SK-N-SH (cell line): Measurements from ENCODE around the gene SAE1. TPM values are rescaled to one million over a fixed set of nuclear protein-coding genes. Genes with fewer than 3 reads are reported as not detected.
A peak's percentile ranks its signal among the peaks of the same experiment; 100 is the strongest.

Experiments
- CHD2 ChIP-seq: fragments of 150-350 bp; IDR thresholded peaks from 2 replicates; pipeline ENCODE4 v1.6.1; 2018; ENCODE audit warnings: low read length; ENCODE audit not compliant: partially characterized antibody
- ELF1 ChIP-seq: IDR thresholded peaks from 2 replicates; pipeline ENCODE4 v1.4.0; 2012
- EZH2phosphoT487 ChIP-seq: fragments of 200-600 bp; sonication (generic); IDR thresholded peaks from 2 replicates; pipeline ENCODE4 v1.6.1; 2017; ENCODE audit warnings: low read depth, mixed run types, mild to moderate bottlenecking, antibody characterized with exemption, moderate library complexity, borderline replicate concordance
- FOSL2 ChIP-seq: IDR thresholded peaks from 2 replicates; pipeline ENCODE4 v1.4.0; 2012; ENCODE audit warnings: low read depth, mild to moderate bottlenecking, moderate library complexity, borderline replicate concordance
- FOXJ3 ChIP-seq: sonication (generic); formaldehyde crosslinking; IDR thresholded peaks from 2 replicates; pipeline ENCODE4 v1.5.1; 2020; ENCODE audit warnings: mild to moderate bottlenecking, missing genetic modification reagents
- FOXM1 ChIP-seq: IDR thresholded peaks from 2 replicates; pipeline ENCODE4 v1.4.0; 2012; ENCODE audit warnings: low read depth, mild to moderate bottlenecking
- GABPA ChIP-seq: IDR thresholded peaks from 2 replicates; pipeline ENCODE4 v1.4.0; 2012; ENCODE audit warnings: low read depth, mild to moderate bottlenecking
- GATA2 ChIP-seq: sonication (generic); formaldehyde crosslinking; IDR thresholded peaks from 2 replicates; pipeline ENCODE4 v1.5.0; 2020; ENCODE audit warnings: mild to moderate bottlenecking, missing genetic modification reagents
- JUND ChIP-seq: IDR thresholded peaks from 2 replicates; pipeline ENCODE4 v1.4.0; 2012
- NRF1 ChIP-seq: IDR thresholded peaks from 2 replicates; pipeline ENCODE4 v1.6.1; 2012; ENCODE audit warnings: low read depth, mild to moderate bottlenecking, low read length
- POLR2AphosphoS5 ChIP-seq: IDR thresholded peaks from 2 replicates; pipeline ENCODE4 v1.6.1; 2012; ENCODE audit warnings: low read depth, low read length
- RCOR1 ChIP-seq: fragments of 150-350 bp; IDR thresholded peaks from 2 replicates; pipeline ENCODE4 v1.6.1; 2017; ENCODE audit warnings: antibody characterized with exemption, low read length
- RFX5 ChIP-seq: IDR thresholded peaks from 2 replicates; pipeline ENCODE4 v1.6.1; 2012; ENCODE audit warnings: mild to moderate bottlenecking, improper control_type of control experiment, low read length
- RXRA ChIP-seq: IDR thresholded peaks from 2 replicates; pipeline ENCODE4 v1.4.0; 2012; ENCODE audit warnings: low read depth, mild to moderate bottlenecking, borderline replicate concordance
- SMC3 ChIP-seq: IDR thresholded peaks from 2 replicates; pipeline ENCODE4 v1.6.1; 2012; ENCODE audit warnings: low read depth, low read length, improper control_type of control experiment
- TCF12 ChIP-seq: IDR thresholded peaks from 2 replicates; pipeline ENCODE4 v1.4.0; 2012
- TEAD4 ChIP-seq: IDR thresholded peaks from 2 replicates; pipeline ENCODE4 v1.4.0; 2012; ENCODE audit warnings: mild to moderate bottlenecking, borderline replicate concordance; ENCODE audit not compliant: insufficient read depth
- YY1 ChIP-seq: IDR thresholded peaks from 2 replicates; pipeline ENCODE4 v1.4.0; 2012; ENCODE audit warnings: low read depth, mild to moderate bottlenecking
- polyA plus RNA-seq, 3 experiments: library from polyadenylated mRNA; depleted of rRNA; stranded (reverse); fragments of >200 nt; gene quantifications; 2 replicates each; pipeline ENCODE4 v1.2.3, GENCODE V29; 2012
- TF ChIP-seq, protein P1 (sequence below): fragments of 150-350 bp; IDR thresholded peaks from 2 replicates; pipeline ENCODE4 v1.6.1; 2016; ENCODE audit warnings: mild to moderate bottlenecking, low read depth, low read length
- TF ChIP-seq, protein P2 (sequence below): IDR thresholded peaks from 2 replicates; pipeline ENCODE4 v1.4.0; 2012; ENCODE audit warnings: low read depth, borderline replicate concordance
- TF ChIP-seq, protein P3 (sequence below): IDR thresholded peaks from 2 replicates; pipeline ENCODE4 v1.4.0; 2012; ENCODE audit warnings: low read depth
- TF ChIP-seq, protein P4 (sequence below): IDR thresholded peaks from 2 replicates; pipeline ENCODE4 v1.6.1; 2012; ENCODE audit warnings: mild to moderate bottlenecking, low read depth, low read length, moderate library complexity
- TF ChIP-seq, protein P5 (sequence below): fragments of 150-350 bp; IDR thresholded peaks from 2 replicates; pipeline ENCODE4 v1.6.1; 2017; ENCODE audit warnings: antibody characterized with exemption, low read length, low read depth, borderline replicate concordance
- TF ChIP-seq, protein P6 (sequence below): IDR thresholded peaks from 2 replicates; pipeline ENCODE4 v1.4.0; 2012; ENCODE audit warnings: low read depth, borderline replicate concordance

The SAE1 gene
- polyA plus RNA-seq, 1 of the 3 experiments (the other 2 are of a cell fraction) = 123 TPM

DNA sequence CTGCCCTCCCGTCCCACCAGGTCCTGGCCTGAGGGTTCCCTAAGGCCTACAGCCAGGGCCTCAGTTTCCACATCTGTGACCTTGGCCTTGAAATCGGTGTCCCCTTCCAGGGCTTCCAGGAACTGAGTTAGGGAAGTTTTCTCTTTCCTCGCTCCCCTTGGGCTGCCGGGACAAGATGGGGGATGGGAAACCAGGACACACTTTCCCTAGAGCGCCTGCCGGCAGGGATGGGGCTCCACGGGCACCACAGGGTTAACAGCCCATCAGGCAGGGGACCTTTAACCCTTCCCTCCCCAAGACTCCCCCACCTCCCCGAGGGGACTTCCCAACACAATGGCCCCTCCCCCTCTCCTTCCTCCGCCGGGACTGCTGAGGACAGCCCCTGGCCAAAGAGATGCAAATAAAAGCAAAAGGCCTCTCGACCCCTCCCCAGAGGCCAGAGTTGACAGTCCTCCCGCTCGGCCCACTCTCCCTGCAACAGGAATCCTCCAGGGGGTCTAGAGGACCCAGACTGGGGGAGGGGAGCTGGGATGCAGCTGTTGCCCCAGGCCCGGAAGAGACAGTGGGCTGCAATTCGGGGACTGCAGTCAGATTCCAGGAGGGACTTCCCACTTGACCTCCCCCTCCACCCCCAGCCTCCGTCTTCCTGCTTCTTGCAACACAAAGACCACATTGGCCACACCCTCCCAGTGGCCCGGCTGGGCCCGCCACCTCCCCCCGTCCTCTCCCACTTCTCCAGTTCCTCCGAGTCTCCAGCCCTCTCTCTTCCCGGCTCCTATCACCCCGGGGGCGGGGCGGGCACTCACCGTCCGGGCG, 96.9 kb downstream of the SAE1 start (continued):
- TF ChIP-seq, protein P1, sequence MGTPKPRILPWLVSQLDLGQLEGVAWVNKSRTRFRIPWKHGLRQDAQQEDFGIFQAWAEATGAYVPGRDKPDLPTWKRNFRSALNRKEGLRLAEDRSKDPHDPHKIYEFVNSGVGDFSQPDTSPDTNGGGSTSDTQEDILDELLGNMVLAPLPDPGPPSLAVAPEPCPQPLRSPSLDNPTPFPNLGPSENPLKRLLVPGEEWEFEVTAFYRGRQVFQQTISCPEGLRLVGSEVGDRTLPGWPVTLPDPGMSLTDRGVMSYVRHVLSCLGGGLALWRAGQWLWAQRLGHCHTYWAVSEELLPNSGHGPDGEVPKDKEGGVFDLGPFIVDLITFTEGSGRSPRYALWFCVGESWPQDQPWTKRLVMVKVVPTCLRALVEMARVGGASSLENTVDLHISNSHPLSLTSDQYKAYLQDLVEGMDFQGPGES = no peak
- TF ChIP-seq RXRA (no peak), SMC3 (no peak), RFX5 (no peak), CHD2 (no peak), NRF1 (no peak), GATA2 (CRISPR knock-in tag) (no peak), FOSL2 (no peak), EZH2phosphoT487 (no peak), FOXJ3 (CRISPR knock-in tag) (no peak), GABPA (no peak), ELF1 (peak; percentile 73), JUND (no peak), RCOR1 (0 out of 2 replicates have a peak, but pooled peaks have one; percentile 36), POLR2AphosphoS5 (peak; percentile 14; the same call in 1 of the 2 replicates), FOXM1 (no peak), TEAD4 (no peak), YY1 (no peak), TCF12 (no peak; the same call in 1 of the 2 replicates)
- TF ChIP-seq, protein P2, sequence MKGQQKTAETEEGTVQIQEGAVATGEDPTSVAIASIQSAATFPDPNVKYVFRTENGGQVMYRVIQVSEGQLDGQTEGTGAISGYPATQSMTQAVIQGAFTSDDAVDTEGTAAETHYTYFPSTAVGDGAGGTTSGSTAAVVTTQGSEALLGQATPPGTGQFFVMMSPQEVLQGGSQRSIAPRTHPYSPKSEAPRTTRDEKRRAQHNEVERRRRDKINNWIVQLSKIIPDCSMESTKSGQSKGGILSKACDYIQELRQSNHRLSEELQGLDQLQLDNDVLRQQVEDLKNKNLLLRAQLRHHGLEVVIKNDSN = 0 out of 2 replicates have a peak, but pooled peaks have one; percentile 2
- TF ChIP-seq, protein P3, sequence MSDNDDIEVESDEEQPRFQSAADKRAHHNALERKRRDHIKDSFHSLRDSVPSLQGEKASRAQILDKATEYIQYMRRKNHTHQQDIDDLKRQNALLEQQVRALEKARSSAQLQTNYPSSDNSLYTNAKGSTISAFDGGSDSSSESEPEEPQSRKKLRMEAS = peak; percentile 38; the same call in 1 of the 2 replicates
- TF ChIP-seq, protein P4, sequence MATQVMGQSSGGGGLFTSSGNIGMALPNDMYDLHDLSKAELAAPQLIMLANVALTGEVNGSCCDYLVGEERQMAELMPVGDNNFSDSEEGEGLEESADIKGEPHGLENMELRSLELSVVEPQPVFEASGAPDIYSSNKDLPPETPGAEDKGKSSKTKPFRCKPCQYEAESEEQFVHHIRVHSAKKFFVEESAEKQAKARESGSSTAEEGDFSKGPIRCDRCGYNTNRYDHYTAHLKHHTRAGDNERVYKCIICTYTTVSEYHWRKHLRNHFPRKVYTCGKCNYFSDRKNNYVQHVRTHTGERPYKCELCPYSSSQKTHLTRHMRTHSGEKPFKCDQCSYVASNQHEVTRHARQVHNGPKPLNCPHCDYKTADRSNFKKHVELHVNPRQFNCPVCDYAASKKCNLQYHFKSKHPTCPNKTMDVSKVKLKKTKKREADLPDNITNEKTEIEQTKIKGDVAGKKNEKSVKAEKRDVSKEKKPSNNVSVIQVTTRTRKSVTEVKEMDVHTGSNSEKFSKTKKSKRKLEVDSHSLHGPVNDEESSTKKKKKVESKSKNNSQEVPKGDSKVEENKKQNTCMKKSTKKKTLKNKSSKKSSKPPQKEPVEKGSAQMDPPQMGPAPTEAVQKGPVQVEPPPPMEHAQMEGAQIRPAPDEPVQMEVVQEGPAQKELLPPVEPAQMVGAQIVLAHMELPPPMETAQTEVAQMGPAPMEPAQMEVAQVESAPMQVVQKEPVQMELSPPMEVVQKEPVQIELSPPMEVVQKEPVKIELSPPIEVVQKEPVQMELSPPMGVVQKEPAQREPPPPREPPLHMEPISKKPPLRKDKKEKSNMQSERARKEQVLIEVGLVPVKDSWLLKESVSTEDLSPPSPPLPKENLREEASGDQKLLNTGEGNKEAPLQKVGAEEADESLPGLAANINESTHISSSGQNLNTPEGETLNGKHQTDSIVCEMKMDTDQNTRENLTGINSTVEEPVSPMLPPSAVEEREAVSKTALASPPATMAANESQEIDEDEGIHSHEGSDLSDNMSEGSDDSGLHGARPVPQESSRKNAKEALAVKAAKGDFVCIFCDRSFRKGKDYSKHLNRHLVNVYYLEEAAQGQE = no peak
- TF ChIP-seq, protein P5, sequence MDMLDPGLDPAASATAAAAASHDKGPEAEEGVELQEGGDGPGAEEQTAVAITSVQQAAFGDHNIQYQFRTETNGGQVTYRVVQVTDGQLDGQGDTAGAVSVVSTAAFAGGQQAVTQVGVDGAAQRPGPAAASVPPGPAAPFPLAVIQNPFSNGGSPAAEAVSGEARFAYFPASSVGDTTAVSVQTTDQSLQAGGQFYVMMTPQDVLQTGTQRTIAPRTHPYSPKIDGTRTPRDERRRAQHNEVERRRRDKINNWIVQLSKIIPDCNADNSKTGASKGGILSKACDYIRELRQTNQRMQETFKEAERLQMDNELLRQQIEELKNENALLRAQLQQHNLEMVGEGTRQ = no peak
- TF ChIP-seq, protein P6, sequence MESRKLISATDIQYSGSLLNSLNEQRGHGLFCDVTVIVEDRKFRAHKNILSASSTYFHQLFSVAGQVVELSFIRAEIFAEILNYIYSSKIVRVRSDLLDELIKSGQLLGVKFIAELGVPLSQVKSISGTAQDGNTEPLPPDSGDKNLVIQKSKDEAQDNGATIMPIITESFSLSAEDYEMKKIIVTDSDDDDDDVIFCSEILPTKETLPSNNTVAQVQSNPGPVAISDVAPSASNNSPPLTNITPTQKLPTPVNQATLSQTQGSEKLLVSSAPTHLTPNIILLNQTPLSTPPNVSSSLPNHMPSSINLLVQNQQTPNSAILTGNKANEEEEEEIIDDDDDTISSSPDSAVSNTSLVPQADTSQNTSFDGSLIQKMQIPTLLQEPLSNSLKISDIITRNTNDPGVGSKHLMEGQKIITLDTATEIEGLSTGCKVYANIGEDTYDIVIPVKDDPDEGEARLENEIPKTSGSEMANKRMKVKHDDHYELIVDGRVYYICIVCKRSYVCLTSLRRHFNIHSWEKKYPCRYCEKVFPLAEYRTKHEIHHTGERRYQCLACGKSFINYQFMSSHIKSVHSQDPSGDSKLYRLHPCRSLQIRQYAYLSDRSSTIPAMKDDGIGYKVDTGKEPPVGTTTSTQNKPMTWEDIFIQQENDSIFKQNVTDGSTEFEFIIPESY = no peak
- TF ChIP-seq, all 33 proteins: peak for 7
